ENCODE data around the gene METTL6.
"Not testable (repeated sequence)": the region's sequence is repeated elsewhere in the genome, so short reads cannot be mapped to it uniquely, and the experiment has no call there.

Gene METTL6

GRCh38 chr3:15401936-15402335 lies 25.4 kb downstream of the METTL6 start:
- no peak for DNase-seq

- DNase-seq: no peak
Measured at GRCh38 chr3:15399970-15400369, 27.4 kb downstream of the METTL6 start.

GRCh38 chr3:15398731-15399133 lies 28.6 kb downstream of the METTL6 start:
- peak; percentile 3 for DNase-seq

GRCh38 chr3:15393252-15393651 lies 34.1 kb downstream of the METTL6 start:
- not testable (repeated sequence) for DNase-seq

- DNase-seq: no peak
Measured at GRCh38 chr3:15391007-15391406, 36.3 kb downstream of the METTL6 start.

- no peak for DNase-seq
Measured at GRCh38 chr3:15390460-15390859, 36.9 kb downstream of the METTL6 start.

- not testable (repeated sequence) for DNase-seq
Measured at GRCh38 chr3:15388335-15388734, 39.0 kb downstream of the METTL6 start.

- DNase-seq: no peak
Measured at GRCh38 chr3:15387735-15388134, 39.6 kb downstream of the METTL6 start.

GRCh38 chr3:15387171-15387581 lies 40.2 kb downstream of the METTL6 start:
- DNase-seq: no peak

- DNase-seq: not testable (repeated sequence)
Measured at GRCh38 chr3:15386654-15386955, 40.7 kb downstream of the METTL6 start.

GRCh38 chr3:15385901-15386653 lies 41.3 kb downstream of the METTL6 start:
- DNase-seq: no peak

- DNase-seq: not testable (repeated sequence)
Measured at GRCh38 chr3:15385238-15385695, 42.1 kb downstream of the METTL6 start.

GRCh38 chr3:15384510-15385237 lies 42.7 kb downstream of the METTL6 start:
- DNase-seq: no peak

- DNase-seq: no peak
Measured at GRCh38 chr3:15382405-15382923, 44.9 kb downstream of the METTL6 start.

- no peak for DNase-seq
Measured at GRCh38 chr3:15380980-15381890, 46.1 kb downstream of the METTL6 start.

GRCh38 chr3:15377961-15378791 lies 49.2 kb downstream of the METTL6 start:
- peak; percentile 97 for DNase-seq

GRCh38 chr3:15375461-15376000 lies 51.8 kb downstream of the METTL6 start:
- no peak for DNase-seq

GRCh38 chr3:15372918-15373317 lies 54.4 kb downstream of the METTL6 start:
- no peak for DNase-seq

GRCh38 chr3:15368561-15369135 lies 58.7 kb downstream of the METTL6 start:
- DNase-seq: no peak

GRCh38 chr3:15367059-15367458 lies 60.3 kb downstream of the METTL6 start:
- DNase-seq: no peak

GRCh38 chr3:15364078-15364477 lies 63.3 kb downstream of the METTL6 start:
- peak; percentile 39 for DNase-seq
